H1 (cell line): ENCODE data around the gene GMPR. TPM values are rescaled to one million over a fixed set of nuclear protein-coding genes. Genes with fewer than 3 reads are reported as not detected.

Source experiments
- CTCF ChIA-PET: fragments of 300-600 bp; sonication (Branson Sonifier 250); formaldehyde crosslinking; loops from one replicate; lab custom pipeline; 2021; ENCODE audit not compliant: partially characterized antibody; lab: Charles Lee
- POLR2A ChIA-PET: fragments of 300-600 bp; sonication (Branson Sonifier 250); formaldehyde crosslinking; loops from one replicate; lab custom pipeline; 2021; ENCODE audit warnings: inconsistent platforms; ENCODE audit not compliant: partially characterized antibody; lab: Charles Lee
- DNase-seq, 2 experiments: peaks; one replicate each; pipeline versions ENCODE4 v3.0.0 to v3.0.0-alpha.2; 2010 to 2022; ENCODE audit warnings: low spot score in 2 of 2, low read depth in 1 of 2, mixed read lengths in 1 of 2
- FAIRE-seq: peaks from 2 replicates; lab custom pipeline; 2011; peaks lifted over from hg19 to GRCh38; lab: Jason Lieb, UNC
- H2AFZ ChIP-seq: 2 replicates; pipeline ENCODE4 v1.8.1; 2012; ENCODE audit warnings: low read length, inconsistent platforms
- H2AK5ac ChIP-seq: 2 replicates; pipeline ENCODE4 v1.6.1; 2013; ENCODE audit warnings: low read depth, low read length
- H2BK120ac ChIP-seq: replicated peaks from 2 replicates; pipeline ENCODE3; 2013; ENCODE audit warnings: low read depth, low read length, inconsistent platforms
- H2BK12ac ChIP-seq: 2 replicates; pipeline ENCODE4 v1.6.1; 2013; ENCODE audit warnings: low read depth, low read length
- H2BK15ac ChIP-seq: 2 replicates; pipeline ENCODE4 v1.6.1; 2013; ENCODE audit warnings: low read length
- H2BK20ac ChIP-seq: 2 replicates; pipeline ENCODE4 v1.6.1; 2013; ENCODE audit warnings: low read length
- H2BK5ac ChIP-seq: 2 replicates; pipeline ENCODE4 v1.6.1; 2013; ENCODE audit warnings: low read depth, low read length
- H3K14ac ChIP-seq: 2 replicates; pipeline ENCODE4 v1.6.1; 2013; ENCODE audit warnings: inconsistent platforms; ENCODE audit not compliant: insufficient read length
- H3K18ac ChIP-seq: 2 replicates; pipeline ENCODE4 v1.6.1; 2013; ENCODE audit warnings: low read length; ENCODE audit errors: extremely low read depth
- H3K23ac ChIP-seq: 2 replicates; pipeline ENCODE4 v1.6.1; 2013; ENCODE audit warnings: inconsistent platforms; ENCODE audit not compliant: insufficient read length
- H3K23me2 ChIP-seq: 2 replicates; pipeline ENCODE4 v1.6.1; 2013; ENCODE audit warnings: low read depth, low read length
- H3K27ac ChIP-seq: 2 replicates; pipeline ENCODE4 v1.6.1; 2011; ENCODE audit warnings: low read depth, low read length, inconsistent platforms
- H3K27me3 ChIP-seq, 4 experiments: replicated peaks in 1 of 4; 1 replicate in 1 of 4; 2 replicates in 3 of 4; pipeline versions ENCODE4 v1.6.1 to v1.8.1; 2011 to 2013; ENCODE audit warnings: low read length in 3 of 4, mild to moderate bottlenecking in 3 of 4, inconsistent platforms in 2 of 4, mixed read lengths in 2 of 4, moderate library complexity in 1 of 4; ENCODE audit not compliant: control insufficient read depth in 3 of 4, insufficient read depth in 3 of 4; ENCODE audit errors: extremely low read depth in 1 of 4
- H3K36me3 ChIP-seq, 4 experiments: 2 replicates each; pipeline versions ENCODE4 v1.6.1 to v1.8.1; 2011 to 2013; ENCODE audit warnings: mild to moderate bottlenecking in 4 of 4, low read length in 3 of 4, moderate library complexity in 2 of 4, control low read depth in 1 of 4, inconsistent platforms in 1 of 4; ENCODE audit not compliant: insufficient read depth in 4 of 4, control insufficient read depth in 2 of 4
- H3K4ac ChIP-seq: replicated peaks from 2 replicates; pipeline ENCODE3; 2013; ENCODE audit warnings: low read length, low read depth, mixed read lengths, inconsistent platforms; ENCODE audit not compliant: insufficient read length
- H3K4me1 ChIP-seq, 4 experiments: replicated peaks in 1 of 4; 1 replicate in 1 of 4; 2 replicates in 3 of 4; pipeline versions ENCODE4 v1.6.1 to v1.8.1; 2011 to 2013; ENCODE audit warnings: low read length in 3 of 4, inconsistent platforms in 2 of 4, mixed read lengths in 1 of 4; ENCODE audit not compliant: insufficient read depth in 4 of 4, control insufficient read depth in 3 of 4
- H3K4me2 ChIP-seq, 2 experiments: 2 replicates each; pipeline versions ENCODE4 v1.6.1 to v1.8.1; 2011 to 2013; ENCODE audit warnings: low read depth in 2 of 2, low read length in 2 of 2, control low read depth in 1 of 2, inconsistent platforms in 1 of 2, mild to moderate bottlenecking in 1 of 2; ENCODE audit not compliant: insufficient read depth in 1 of 2
- H3K4me3 ChIP-seq, 4 experiments: fragments of 200-600, 300-600 bp in 1 of 4; sonication (generic), shearing (Covaris generic), sonication (Bioruptor Twin) in 1 of 4; 2 replicates each; pipeline versions ENCODE4 v1.5.1 to v1.8.1; 2011 to 2016; ENCODE audit warnings: low read length in 4 of 4, low read depth in 3 of 4, control low read depth in 2 of 4, inconsistent platforms in 2 of 4, mild to moderate bottlenecking in 2 of 4, mixed read lengths in 1 of 4, moderate library complexity in 1 of 4; ENCODE audit not compliant: insufficient read depth in 2 of 4; ENCODE audit errors: extremely low read depth in 1 of 4
- H3K56ac ChIP-seq: replicated peaks from 2 replicates; pipeline ENCODE3; 2013; ENCODE audit warnings: low read depth, mild to moderate bottlenecking, mixed read lengths, low read length, inconsistent platforms; ENCODE audit not compliant: insufficient read length
- H3K79me1 ChIP-seq: 2 replicates; pipeline ENCODE4 v1.6.1; 2013; ENCODE audit warnings: low read depth, low read length, control low read depth
- H3K79me2 ChIP-seq, 2 experiments: 2 replicates each; pipeline versions ENCODE4 v1.6.1 to v1.8.1; 2012 to 2013; ENCODE audit warnings: low read length in 2 of 2, mild to moderate bottlenecking in 2 of 2, inconsistent platforms in 1 of 2; ENCODE audit not compliant: insufficient read depth in 2 of 2, control insufficient read depth in 1 of 2
- H3K9ac ChIP-seq, 4 experiments: replicated peaks in 1 of 4; 1 replicate in 1 of 4; 2 replicates in 3 of 4; pipeline versions ENCODE4 v1.6.1 to v1.8.1; 2011 to 2013; ENCODE audit warnings: low read depth in 3 of 4, low read length in 3 of 4, control low read depth in 2 of 4, mild to moderate bottlenecking in 2 of 4, moderate library complexity in 2 of 4, inconsistent platforms in 1 of 4; ENCODE audit errors: extremely low read depth in 1 of 4
- H3K9me3 ChIP-seq, 2 experiments: 2 replicates each; pipeline versions ENCODE4 v1.6.1 to v1.8.1; 2012 to 2013; ENCODE audit warnings: mild to moderate bottlenecking in 2 of 2, moderate library complexity in 2 of 2, control low read depth in 1 of 2, inconsistent platforms in 1 of 2, low read depth in 1 of 2, low read length in 1 of 2, mixed read lengths in 1 of 2; ENCODE audit not compliant: insufficient read depth in 2 of 2
- H4K20me1 ChIP-seq, 2 experiments: replicated peaks in 1 of 2; 2 replicates each; pipeline versions ENCODE3 to v1.8.1; 2011 to 2013; ENCODE audit warnings: inconsistent platforms in 2 of 2, low read length in 2 of 2, mild to moderate bottlenecking in 1 of 2; ENCODE audit not compliant: insufficient read depth in 2 of 2, control insufficient read depth in 1 of 2
- H4K5ac ChIP-seq: 2 replicates; pipeline ENCODE4 v1.6.1; 2013; ENCODE audit warnings: low read length, low read depth, mixed read lengths, inconsistent platforms; ENCODE audit not compliant: insufficient read length
- H4K8ac ChIP-seq: 2 replicates; pipeline ENCODE4 v1.8.0; 2013; ENCODE audit warnings: mild to moderate bottlenecking, moderate library complexity, low read length, inconsistent platforms; ENCODE audit not compliant: insufficient read depth; ENCODE audit errors: extremely low read depth
- H4K91ac ChIP-seq: replicated peaks from 2 replicates; pipeline ENCODE3; 2013; ENCODE audit warnings: low read length, mixed read lengths, inconsistent platforms; ENCODE audit not compliant: insufficient read length
- WGBS, 2 experiments: shearing (Covaris generic) in 1 of 2; methylation state at CpG; one replicate each; pipeline versions ENCODE4 v1.1.6 to v1.1.7; 2013 to 2015; ENCODE audit warnings: low lambda C conversion rate in 2 of 2, mixed read lengths in 2 of 2, inconsistent platforms in 1 of 2, low coverage in 1 of 2, missing lambda C conversion rate in 1 of 2; ENCODE audit not compliant: insufficient replicate concordance in 2 of 2, insufficient coverage in 1 of 2, insufficient read length in 1 of 2; ENCODE audit errors: extremely low coverage in 1 of 2, missing lambda C conversion rate in 1 of 2; 5-methylcytosine and 5-hydroxymethylcytosine counted together
- polyA plus RNA-seq, 7 experiments: library from polyadenylated mRNA; depleted of rRNA in 3 of 7; stranded (reverse) in 5 of 7; unstranded in 2 of 7; fragments of >200 nt in 5 of 7; fragments of 200-250 nt in 2 of 7; gene quantifications; 1 replicate in 5 of 7; 2 replicates in 1 of 7; 4 replicates in 1 of 7; pipeline versions ENCODE4 v1.2.1 to v1.2.3, GENCODE V29; 2011 to 2013; ENCODE audit warnings: missing spikeins in 2 of 7, mixed read lengths in 2 of 7
- total RNA-seq: library from RNA; stranded (reverse); fragmentation: NEBNext Ultra II Directional; extraction: Animal tissue kit (Norgen Biotek cat#: 25700); gene quantifications from 2 replicates; pipeline ENCODE4 v1.2.1, GENCODE V29; 2021

GMPR gene
- total and polyA plus RNA-seq, 2 of the 8 experiments (the other 6 are each of a cell fraction or from before 2014, with no cell fraction given): 0.99 to 1.2 TPM

DNA sequence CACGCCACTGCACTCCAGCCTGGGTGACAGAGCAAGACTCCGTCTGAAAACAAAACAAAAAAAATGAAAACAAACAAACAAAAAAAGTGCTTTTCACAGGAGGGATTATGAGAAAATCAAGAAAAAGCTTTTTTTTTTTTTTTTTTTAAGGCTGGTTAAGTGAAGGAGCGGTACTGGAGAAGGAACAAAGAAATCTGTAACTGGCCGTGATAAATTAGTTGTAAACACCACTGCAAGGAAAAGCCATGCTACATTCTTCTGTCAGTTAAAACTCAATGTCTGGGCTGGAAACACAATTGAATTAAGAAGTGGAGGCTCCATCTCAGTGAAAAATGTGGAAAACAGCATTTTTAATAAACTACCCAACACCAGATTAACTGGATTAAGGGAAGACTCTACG is 6.3 kb upstream of the GMPR start:
- Histone ChIP-seq H2BK12ac (no peak overlapping the region), H2BK20ac (no peak overlapping the region), H3K27ac (no peak overlapping the region), H3K23ac (no peak overlapping the region), H3K9ac (no peak overlapping the region), H3K36me3 (no peaks in the 10 kb centered on the region), H4K8ac (no peak overlapping the region), H3K79me1 (no peaks in the 10 kb centered on the region), H2BK5ac (no peak overlapping the region), H3K23me2 (no peaks in the 10 kb centered on the region), H3K27me3 (peaks cover 0 to 4% (median under 1%) of the 10 kb centered on the region in 4 experiments; a peak in 4 of 7 replicates), H3K56ac (no peak overlapping the region), H3K79me2 (no peaks in the 10 kb centered on the region), H3K4me3 (no peak overlapping the region), H3K9me3 (no peaks in the 10 kb centered on the region), H3K14ac (no peak overlapping the region), H3K4me1 (peaks cover 2 to 5% (median 5%) of the 10 kb centered on the region in 4 experiments; a peak in 5 of 7 replicates), H2BK15ac (no peak overlapping the region), H3K4ac (no peak overlapping the region), H2AK5ac (no peak overlapping the region), H2BK120ac (no peak overlapping the region), H4K20me1 (no peaks in the 10 kb centered on the region), H4K91ac (no peak overlapping the region), H4K5ac (no peak overlapping the region), H2AFZ (no peak overlapping the region), H3K4me2 (no peak overlapping the region), H3K18ac (no peak overlapping the region)
- CTCF ChIA-PET: interaction anchor here (1.3 to 3.2 kb wide), 2 partner anchors 44 to 54 kb away, joined by 6 to 9 read pairs; no protein-coding TSS in a partner anchor
- POLR2A ChIA-PET: no interaction called here
- FAIRE-seq (no peak), DNase-seq (no peak)
- 88% methylated on average over 5 of the region's 5 CpGs; no CpG with 5 or more reads in 1 of the 2 experiments for WGBS, 2 experiments
